Forelimb muscle (tissue), 1 donor: ENCODE results near the gene PTBP2. TPM values are rescaled to one million over a fixed set of nuclear protein-coding genes. Genes with fewer than 3 reads are reported as not detected.

Experiments
- DNase-seq: peaks from one replicate; pipeline ENCODE4 v3.0.0-alpha.2; 2013; ENCODE audit warnings: low read depth
- polyA plus RNA-seq: library from polyadenylated mRNA; unstranded; fragments of 120-200 nt; gene quantifications from one replicate; pipeline ENCODE4 v1.2.1, GENCODE V29; 2013; ENCODE audit not compliant: insufficient read length

PTBP2 gene
- polyA plus RNA-seq, 1 donor: 27.9 TPM

- no peak for DNase-seq
These were observed 99.1 kb downstream of the PTBP2 start for GRCh38 chr1:96820671-96821070.

- no peak for DNase-seq
These were observed 103.6 kb downstream of the PTBP2 start for GRCh38 chr1:96825231-96825630.

- no peak for DNase-seq
These were observed 104.5 kb downstream of the PTBP2 start for GRCh38 chr1:96825950-96826576.

GRCh38 chr1:96833376-96833775, 111.8 kb downstream of the PTBP2 start:
- DNase-seq: no peak

- DNase-seq: no peak
These were observed 113.4 kb downstream of the PTBP2 start for GRCh38 chr1:96834986-96835385.

- DNase-seq: no peak
These were observed 115.6 kb downstream of the PTBP2 start for GRCh38 chr1:96837057-96837780.

GRCh38 chr1:96837781-96838216, 116.2 kb downstream of the PTBP2 start:
- no peak for DNase-seq

GRCh38 chr1:96840396-96840795, 118.8 kb downstream of the PTBP2 start:
- no peak for DNase-seq

GRCh38 chr1:96842215-96842614, 120.6 kb downstream of the PTBP2 start:
- DNase-seq: no peak

GRCh38 chr1:96843196-96843595, 121.6 kb downstream of the PTBP2 start:
- DNase-seq: no peak

- DNase-seq: no peak
These were observed 122.0 kb downstream of the PTBP2 start for GRCh38 chr1:96843601-96844000.

GRCh38 chr1:96845464-96845863, 123.9 kb downstream of the PTBP2 start:
- no peak for DNase-seq

- DNase-seq: no peak
These were observed 140.3 kb downstream of the PTBP2 start for GRCh38 chr1:96861836-96862235.

- DNase-seq: no peak
These were observed 141.9 kb downstream of the PTBP2 start for GRCh38 chr1:96863449-96863848.
